ENCODE data around the gene HESX1. TPM values are rescaled to one million over a fixed set of nuclear protein-coding genes. Genes with fewer than 3 reads are reported as not detected.

Gene HESX1
- total RNA-seq, 1 experiment from 2014 or later: 5.6 TPM

- TF ChIP-seq ZBTB43 (CRISPR knock-in tag; IDR thresholded peaks at IDR 0.05) (no peak), SMAD3 (CRISPR knock-in tag; IDR thresholded peaks at IDR 0.05; ENCODE audit: borderline replicate concordance) (no peak), ATF6 (CRISPR knock-in tag; IDR thresholded peaks at IDR 0.05) (no peak)
Observed at GRCh38 chr3:57151749-57152148, 48.0 kb downstream of the HESX1 start (continued).

GRCh38 chr3:57151021-57151449 is 48.7 kb downstream of the HESX1 start:
- H3K4me1 Mint-ChIP-seq: peaks cover 62% of the 10 kb centered on the region
- H3K36me3 Mint-ChIP-seq: peaks cover 18% of the 10 kb centered on the region
- ATAC-seq (no peak), DNase-seq (ENCODE audit: low spot score) (no peak)
- TF ChIP-seq MLX (CRISPR knock-in tag; IDR thresholded peaks at IDR 0.05) (no peak), CREB1 (CRISPR knock-in tag; IDR thresholded peaks at IDR 0.05) (no peak), ARID4B (CRISPR knock-in tag; IDR thresholded peaks at IDR 0.05; ENCODE audit: borderline replicate concordance) (no peak), ZNF671 (CRISPR knock-in tag; IDR thresholded peaks at IDR 0.05) (no peak), TP53 (CRISPR knock-in tag; IDR thresholded peaks at IDR 0.05) (no peak), PRDM15 (CRISPR knock-in tag; IDR thresholded peaks at IDR 0.05) (no peak), NFE2L1 (CRISPR knock-in tag; IDR thresholded peaks at IDR 0.05) (no peak), NR1H2 (CRISPR knock-in tag; IDR thresholded peaks at IDR 0.05) (no peak), TEAD4 (CRISPR knock-in tag; IDR thresholded peaks at IDR 0.05) (no peak), AR (CRISPR knock-in tag; IDR thresholded peaks at IDR 0.05) (no peak), JAZF1 (CRISPR knock-in tag; IDR thresholded peaks at IDR 0.05) (no peak), NFYB (CRISPR knock-in tag; conservative IDR thresholded peaks at IDR 0.05; ENCODE audit: low read depth) (no peak), NR2C2 (CRISPR knock-in tag; IDR thresholded peaks at IDR 0.05) (no peak), FOXJ3 (CRISPR knock-in tag; IDR thresholded peaks at IDR 0.05; ENCODE audit: borderline replicate concordance) (no peak)
- no peak overlapping the region for H3K4me3 Mint-ChIP-seq
- no peaks in the 10 kb centered on the region for H3K9me3 Mint-ChIP-seq
- CTCF ChIA-PET: interaction anchor here (1.3 to 1.7 kb wide), 4 partner anchors 11 to 50 kb away, joined by 3 to 5 read pairs (median 4); no protein-coding TSS in a partner anchor
- H3K27me3 Mint-ChIP-seq (ENCODE audit: low read depth): no peaks in the 10 kb centered on the region
- no peak overlapping the region for H3K27ac Mint-ChIP-seq
- POLR2A ChIA-PET: no interaction called here

All from WTC11 (cell line).